WERI-Rb-1 (cell line): ENCODE data around the gene TOX2.

Source experiments
- DNase-seq: peaks from one replicate; pipeline ENCODE4 v3.0.0-alpha.2; 2020
- H3K27ac ChIP-seq: fragments of 250-450 bp; sonication (Bioruptor Pico); 2 replicates; pipeline ENCODE4 v1.5.1; 2020; ENCODE audit warnings: mild to moderate bottlenecking, moderate library complexity
- H3K27me3 ChIP-seq: fragments of 250-450 bp; sonication (Bioruptor Pico); 2 replicates; pipeline ENCODE4 v1.5.1; 2021; ENCODE audit warnings: mild to moderate bottlenecking, low read depth, moderate library complexity; ENCODE audit not compliant: insufficient read depth, severe bottlenecking
- H3K36me3 ChIP-seq: fragments of 250-450 bp; sonication (Bioruptor Pico); 2 replicates; pipeline ENCODE4 v1.5.1; 2020; ENCODE audit warnings: mild to moderate bottlenecking, moderate library complexity
- H3K4me3 ChIP-seq: 2 replicates; pipeline ENCODE4 v1.5.1; 2011; ENCODE audit warnings: low read depth, mild to moderate bottlenecking, control low read depth, low read length
- H3K9me3 ChIP-seq: fragments of 250-450 bp; sonication (Bioruptor Pico); 2 replicates; pipeline ENCODE4 v1.5.1; 2021; ENCODE audit warnings: mild to moderate bottlenecking, moderate library complexity; ENCODE audit not compliant: severe bottlenecking
- CTCF ChIP-seq: IDR thresholded peaks from 2 replicates; pipeline ENCODE4 v1.5.1; 2011; ENCODE audit warnings: low read depth, mild to moderate bottlenecking, control low read depth, inconsistent platforms, low read length

TOX2 gene

DNA sequence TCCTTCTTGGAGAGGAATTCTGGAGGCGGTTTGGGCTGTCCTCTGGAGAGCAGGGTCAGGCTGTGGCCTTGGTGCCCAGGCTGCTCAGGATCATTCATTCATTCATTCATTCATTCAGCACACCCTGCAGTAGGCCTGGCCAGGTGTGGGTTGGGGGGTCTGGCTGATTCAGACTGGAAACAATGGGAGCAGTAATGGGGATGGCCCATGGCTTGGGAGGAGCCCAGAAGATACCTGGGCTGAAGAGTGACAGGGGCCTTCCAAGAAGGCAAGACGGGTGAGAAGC lies 31.5 kb downstream of the TOX2 start:
- Histone ChIP-seq H3K9me3 (no peaks in the 10 kb centered on the region), H3K36me3 (no peaks in the 10 kb centered on the region), H3K4me3 (no peak overlapping the region), H3K27me3 (peaks cover 92% of the 10 kb centered on the region), H3K27ac (no peak overlapping the region)
- TF ChIP-seq CTCF = no peak
- no peak for DNase-seq

- no peak for DNase-seq
- Histone ChIP-seq H3K27ac (no peak overlapping the region), H3K9me3 (no peaks in the 10 kb centered on the region), H3K4me3 (no peak overlapping the region), H3K27me3 (peaks cover 90% of the 10 kb centered on the region), H3K36me3 (no peaks in the 10 kb centered on the region)
- TF ChIP-seq CTCF = no peak
Observed at GRCh38 chr20:43946659-43947315, 32.1 kb downstream of the TOX2 start.

GRCh38 chr20:43947316-43947710 lies 32.7 kb downstream of the TOX2 start:
- Histone ChIP-seq H3K9me3 (no peaks in the 10 kb centered on the region), H3K27ac (no peak overlapping the region), H3K4me3 (no peak overlapping the region), H3K27me3 (peaks cover 90% of the 10 kb centered on the region), H3K36me3 (no peaks in the 10 kb centered on the region)
- TF ChIP-seq CTCF = no peak
- DNase-seq = no peak

- TF ChIP-seq CTCF = no peak
- Histone ChIP-seq H3K27ac (no peak overlapping the region), H3K9me3 (no peaks in the 10 kb centered on the region), H3K36me3 (no peaks in the 10 kb centered on the region), H3K4me3 (no peak overlapping the region), H3K27me3 (peaks cover 90% of the 10 kb centered on the region)
- DNase-seq = no peak
Observed at GRCh38 chr20:43948455-43948854, 33.8 kb downstream of the TOX2 start.

GRCh38 chr20:43949248-43949647 lies 34.6 kb downstream of the TOX2 start:
- peaks cover 91% of the 10 kb centered on the region for H3K27me3 ChIP-seq

More at GRCh38 chr20:43949248-43949647, 34.6 kb downstream of the TOX2 start:
- TF ChIP-seq CTCF = no peak
- no peak for DNase-seq
- H3K4me3 ChIP-seq = no peak overlapping the region
- no peaks in the 10 kb centered on the region for H3K9me3 ChIP-seq
- H3K27ac ChIP-seq = no peak overlapping the region
- H3K36me3 ChIP-seq = no peaks in the 10 kb centered on the region
